Endothelial cell of umbilical vein (primary cell): ENCODE measurements around the gene CMSS1. TPM values are rescaled to one million over a fixed set of nuclear protein-coding genes. Genes with fewer than 3 reads are reported as not detected.

Experiments used
- BruUV-seq: library from RNA; stranded (reverse); fragments of 400-500 nt; replicated peaks from 2 replicates; lab custom pipeline; 2021; lab: Mats Ljungman, UMichigan
- CTCF ChIA-PET: fragments of 300-600, 350-600 bp; sonication (Branson Sonifier 250); formaldehyde crosslinking; loops from one replicate; lab custom pipeline; 2021; ENCODE audit warnings: antibody characterized with exemption, inconsistent platforms; lab: Charles Lee
- POLR2A ChIA-PET: fragments of 300-600, 350-600 bp; sonication (Branson Sonifier 250); formaldehyde crosslinking; loops from one replicate; lab custom pipeline; 2021; ENCODE audit warnings: antibody characterized with exemption, inconsistent platforms; lab: Charles Lee
- DNase-seq: peaks from one replicate; pipeline ENCODE4 v3.0.0-alpha.2; 2011; ENCODE audit warnings: low read depth, low spot score
- FAIRE-seq: peaks from 2 replicates; lab custom pipeline; 2011; peaks lifted over from hg19 to GRCh38; lab: Jason Lieb, UNC
- H2AFZ ChIP-seq: 2 replicates; pipeline ENCODE4 v1.6.0; 2012; ENCODE audit warnings: low read depth, low read length, control low read depth, inconsistent platforms
- H3K27ac ChIP-seq: 2 replicates; pipeline ENCODE4 v1.5.1; 2011; ENCODE audit warnings: low read depth, mild to moderate bottlenecking, control low read depth, low read length, moderate library complexity; ENCODE audit not compliant: insufficient read depth
- H3K27me3 ChIP-seq, 2 experiments: 2 replicates each; pipeline versions ENCODE4 v1.6.0 to v1.6.1; 2011; ENCODE audit warnings: low read length in 2 of 2, mixed read lengths in 1 of 2; ENCODE audit not compliant: control insufficient read depth in 2 of 2, insufficient read depth in 2 of 2
- H3K36me3 ChIP-seq, 2 experiments: 2 replicates in 1 of 2; 3 replicates in 1 of 2; pipeline ENCODE4 v1.5.1; 2011; ENCODE audit warnings: low read length in 2 of 2, mild to moderate bottlenecking in 1 of 2, moderate library complexity in 1 of 2; ENCODE audit not compliant: control insufficient read depth in 2 of 2, insufficient read depth in 2 of 2; ENCODE audit errors: extremely low read depth in 1 of 2
- H3K4me1 ChIP-seq: 3 replicates; pipeline ENCODE4 v1.5.1; 2011; ENCODE audit warnings: mild to moderate bottlenecking, low read length; ENCODE audit not compliant: control insufficient read depth, insufficient read depth; ENCODE audit errors: extremely low read depth
- H3K4me2 ChIP-seq: 2 replicates; pipeline ENCODE4 v1.6.1; 2011; ENCODE audit warnings: low read length, control low read depth, mixed read lengths; ENCODE audit not compliant: insufficient read depth
- H3K4me3 ChIP-seq, 3 experiments: fragments of 200-600 bp in 1 of 3; sonication (generic), shearing (Covaris generic) in 1 of 3; replicated peaks in 1 of 3; 2 replicates each; pipeline ENCODE4 v1.5.1; 2011 to 2016; ENCODE audit warnings: control low read depth in 3 of 3, low read length in 3 of 3, mild to moderate bottlenecking in 2 of 3, inconsistent platforms in 1 of 3, low read depth in 1 of 3, moderate library complexity in 1 of 3; ENCODE audit not compliant: insufficient read depth in 1 of 3
- H3K79me2 ChIP-seq: 2 replicates; pipeline ENCODE4 v1.6.0; 2012; ENCODE audit warnings: low read length, inconsistent platforms; ENCODE audit not compliant: control insufficient read depth, insufficient read depth
- H3K9ac ChIP-seq: replicated peaks from 2 replicates; pipeline ENCODE3; 2011; ENCODE audit warnings: low read length, control low read depth; ENCODE audit not compliant: insufficient read depth; ENCODE audit errors: extremely low read depth
- H3K9me1 ChIP-seq: replicated peaks from 3 replicates; pipeline ENCODE4 v1.6.0; 2011; ENCODE audit warnings: mild to moderate bottlenecking, low read length; ENCODE audit not compliant: control insufficient read depth, insufficient read depth; ENCODE audit errors: extremely low read depth
- H3K9me3 ChIP-seq: replicated peaks from 2 replicates; pipeline ENCODE4 v1.5.1; 2012; ENCODE audit warnings: low read length, inconsistent platforms; ENCODE audit not compliant: control insufficient read depth, insufficient read depth
- H4K20me1 ChIP-seq: replicated peaks from 2 replicates; pipeline ENCODE3; 2011; ENCODE audit warnings: mild to moderate bottlenecking, low read length; ENCODE audit not compliant: control insufficient read depth, insufficient read depth; ENCODE audit errors: extremely low read depth
- EZH2 ChIP-seq: IDR thresholded peaks from 2 replicates; pipeline ENCODE4 v1.6.1; 2012; ENCODE audit warnings: borderline replicate concordance, low read depth, mild to moderate bottlenecking, moderate library complexity, low read length, inconsistent platforms; ENCODE audit not compliant: severe bottlenecking
- FOS ChIP-seq: IDR thresholded peaks from 2 replicates; pipeline ENCODE4 v1.6.1; 2011; ENCODE audit warnings: mild to moderate bottlenecking, low read length, moderate library complexity, borderline replicate concordance; ENCODE audit not compliant: insufficient read depth
- GATA2 ChIP-seq: IDR thresholded peaks from 2 replicates; pipeline ENCODE4 v1.7.0; 2011; ENCODE audit warnings: low read depth, mild to moderate bottlenecking, moderate library complexity, mixed read lengths, low read length; ENCODE audit not compliant: insufficient read length, insufficient read depth
- JUN ChIP-seq: IDR thresholded peaks from 2 replicates; pipeline ENCODE4 v1.6.1; 2011; ENCODE audit warnings: borderline replicate concordance, low read depth; ENCODE audit not compliant: insufficient read length, insufficient read depth
- MYC ChIP-seq: IDR thresholded peaks from one replicate; pipeline ENCODE4 v1.6.1; 2011; ENCODE audit warnings: mild to moderate bottlenecking, low read depth, low read length
- POLR2A ChIP-seq: IDR thresholded peaks from 2 replicates; pipeline ENCODE4 v1.6.1; 2012; ENCODE audit warnings: low read depth, mild to moderate bottlenecking, control low read depth, low read length
- POLR2AphosphoS5 ChIP-seq: IDR thresholded peaks from 2 replicates; pipeline ENCODE4 v1.6.1; 2012; ENCODE audit warnings: low read depth, mild to moderate bottlenecking, control low read depth, low read length, moderate library complexity; ENCODE audit not compliant: insufficient read depth
- dilution Hi-C: fragments of 300-500 bp; cut with MboI; formaldehyde crosslinking; loops from one replicate; pipeline ENCODE4 v1.15.0; 2019; ENCODE audit warnings: low sequenced_read_pairs; ENCODE audit not compliant: extremely low pct_ligation_motif_present
- intact Hi-C: fragments of 100-400 bp; cut with micrococcal nuclease; formaldehyde crosslinking; loops from one replicate; pipeline ENCODE4 v1.10.0; 2022
- polyA plus RNA-seq, 4 experiments: library from polyadenylated mRNA; depleted of rRNA in 3 of 4; stranded (reverse) in 3 of 4; unstranded in 1 of 4; fragments of >200 nt; gene quantifications; 2 replicates each; pipeline versions ENCODE4 v1.2.1 to v1.2.3, GENCODE V29; 2011 to 2012; ENCODE audit warnings: missing spikeins in 1 of 4
- total RNA-seq: library from RNA; stranded (reverse); gene quantifications from 2 replicates; pipeline ENCODE4 v1.2.3, GENCODE V29; 2021
- TF ChIP-seq, protein P1 (sequence below): IDR thresholded peaks from 2 replicates; pipeline ENCODE4 v1.6.1; 2011; ENCODE audit not compliant: insufficient read depth, insufficient read length

The CMSS1 gene
- total and polyA plus RNA-seq, 2 donors (not counting 3 experiments of a cell fraction or from before 2014, with no cell fraction given) = 9.7 to 60.6 TPM

DNA sequence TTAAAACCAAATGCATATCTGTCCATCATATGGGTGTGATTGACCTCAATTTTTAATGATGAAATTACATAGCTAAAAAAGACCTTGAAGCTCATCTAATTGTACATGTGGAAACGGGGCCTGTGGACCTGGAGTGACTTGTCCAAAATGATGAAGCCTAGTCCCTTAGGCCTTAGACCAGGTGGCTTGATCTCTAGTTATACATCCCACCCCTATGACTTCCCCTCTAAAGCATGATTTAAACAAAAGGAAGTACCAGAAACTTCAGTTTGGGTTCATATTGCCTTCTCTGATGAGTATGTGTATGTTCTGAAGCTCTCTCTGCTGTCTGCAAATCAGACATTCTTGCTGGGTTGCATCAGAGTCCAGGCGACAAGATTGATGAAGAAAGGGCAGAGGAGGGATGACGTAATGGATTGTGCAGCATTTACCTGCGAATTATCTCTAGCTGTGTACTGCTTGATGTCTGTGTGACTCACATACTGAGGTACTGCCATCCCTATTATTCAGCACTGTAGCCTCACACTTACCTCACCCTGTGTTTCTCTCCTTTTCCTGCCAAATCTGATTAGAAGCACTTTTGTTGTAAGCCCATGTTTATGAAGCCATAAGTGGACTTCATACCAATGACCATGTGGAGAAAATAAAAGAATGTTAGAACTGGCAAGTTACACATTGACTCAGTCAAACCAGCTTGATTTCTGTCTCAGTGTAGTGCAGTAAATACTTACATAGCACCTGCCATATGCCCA is 185.1 kb downstream of the CMSS1 start:
- Histone ChIP-seq H3K4me3 (no peak overlapping the region), H3K4me1 (peaks cover 48% of the 10 kb centered on the region), H3K9ac (no peak overlapping the region), H3K9me3 (no peaks in the 10 kb centered on the region), H3K79me2 (no peaks in the 10 kb centered on the region), H4K20me1 (no peaks in the 10 kb centered on the region), H3K27ac (peak overlapping the region; percentile 23), H3K27me3 (no peaks in the 10 kb centered on the region), H3K4me2 (no peak overlapping the region), H2AFZ (no peak overlapping the region), H3K9me1 (no peaks in the 10 kb centered on the region), H3K36me3 (no peaks in the 10 kb centered on the region)
- intact Hi-C loops (no loop called here), dilution Hi-C loops (no loop called here)
- POLR2A ChIA-PET = no interaction called here
- peak; percentile 81 for DNase-seq
- CTCF ChIA-PET = interaction anchor here (1.0 to 1.6 kb wide), 5 partner anchors 15 to 252 kb away, joined by 3 to 8 read pairs (median 3); no protein-coding TSS in a partner anchor
- peak; percentile 47 for FAIRE-seq
- BruUV-seq = no TSS peak
- TF ChIP-seq POLR2AphosphoS5 = peak; percentile 24
- TF ChIP-seq, protein P1, sequence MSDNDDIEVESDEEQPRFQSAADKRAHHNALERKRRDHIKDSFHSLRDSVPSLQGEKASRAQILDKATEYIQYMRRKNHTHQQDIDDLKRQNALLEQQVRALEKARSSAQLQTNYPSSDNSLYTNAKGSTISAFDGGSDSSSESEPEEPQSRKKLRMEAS = no peak
- peak; percentile 40 for TF ChIP-seq JUN
- no peak for TF ChIP-seq MYC
- TF ChIP-seq EZH2 = no peak
- no peak for TF ChIP-seq POLR2A
- no peak for TF ChIP-seq FOS
- peak; percentile 67 for TF ChIP-seq GATA2
